Muscle layer of duodenum (tissue), 2 donors: Measurements from ENCODE around the gene VAT1L.

Experiments
- H3K27ac ChIP-seq: one replicate; pipeline ENCODE4 v1.7.0; 2013; ENCODE audit warnings: mild to moderate bottlenecking, low read length
- H3K27me3 ChIP-seq: one replicate; pipeline ENCODE4 v1.7.0; 2013; ENCODE audit warnings: low read depth, mild to moderate bottlenecking, control low read depth, low read length
- H3K36me3 ChIP-seq, 2 donors: one replicate each; pipeline ENCODE4 v1.7.0; 2013; ENCODE audit warnings: low read length in 2 of 2, control low read depth in 1 of 2, mild to moderate bottlenecking in 1 of 2; ENCODE audit not compliant: insufficient read depth in 2 of 2, control insufficient read depth in 1 of 2
- H3K4me1 ChIP-seq, 2 donors: one replicate each; pipeline ENCODE4 v1.7.0; 2013; ENCODE audit warnings: low read length in 2 of 2, mild to moderate bottlenecking in 2 of 2, control low read depth in 1 of 2, moderate library complexity in 1 of 2; ENCODE audit not compliant: insufficient read depth in 2 of 2, control insufficient read depth in 1 of 2
- H3K4me3 ChIP-seq, 2 donors: one replicate each; pipeline ENCODE4 v1.7.0; 2013; ENCODE audit warnings: low read length in 2 of 2, low read depth in 1 of 2, mild to moderate bottlenecking in 1 of 2
- H3K9me3 ChIP-seq, 2 donors: one replicate each; pipeline ENCODE4 v1.7.0; 2013; ENCODE audit warnings: low read length in 2 of 2, control low read depth in 1 of 2, mild to moderate bottlenecking in 1 of 2; ENCODE audit not compliant: control insufficient read depth in 1 of 2
- donor health status: healthy.

VAT1L gene

GRCh38 chr16:77838597-77839255 is 50.4 kb downstream of the VAT1L start:
- H3K4me3 ChIP-seq, result no peak overlapping the region
- H3K36me3 ChIP-seq, result no peaks in the 10 kb centered on the region
- no peaks in the 10 kb centered on the region for H3K27me3 ChIP-seq
- no peaks in the 10 kb centered on the region for H3K9me3 ChIP-seq
- H3K27ac ChIP-seq, result no peak overlapping the region
- H3K4me1 ChIP-seq, result no peaks in the 10 kb centered on the region

GRCh38 chr16:77840093-77840492 is 51.7 kb downstream of the VAT1L start:
- no peaks in the 10 kb centered on the region for H3K9me3 ChIP-seq
- no peak overlapping the region for H3K27ac ChIP-seq
- H3K4me1 ChIP-seq, result no peaks in the 10 kb centered on the region
- H3K36me3 ChIP-seq, result no peaks in the 10 kb centered on the region
- H3K27me3 ChIP-seq, result no peaks in the 10 kb centered on the region
- H3K4me3 ChIP-seq, result no peak overlapping the region

GRCh38 chr16:77840673-77841501 is 52.5 kb downstream of the VAT1L start:
- H3K4me3 ChIP-seq, result no peak overlapping the region
- no peak overlapping the region for H3K27ac ChIP-seq
- H3K36me3 ChIP-seq, result no peaks in the 10 kb centered on the region
- no peaks in the 10 kb centered on the region for H3K4me1 ChIP-seq
- H3K9me3 ChIP-seq, result no peaks in the 10 kb centered on the region
- no peaks in the 10 kb centered on the region for H3K27me3 ChIP-seq

- no peak overlapping the region for H3K27ac ChIP-seq
- no peak overlapping the region for H3K4me3 ChIP-seq
- H3K36me3 ChIP-seq, result no peaks in the 10 kb centered on the region
- no peaks in the 10 kb centered on the region for H3K27me3 ChIP-seq
- no peaks in the 10 kb centered on the region for H3K4me1 ChIP-seq
- no peaks in the 10 kb centered on the region for H3K9me3 ChIP-seq
These were observed 53.1 kb downstream of the VAT1L start for GRCh38 chr16:77841502-77841763.

- no peaks in the 10 kb centered on the region for H3K36me3 ChIP-seq
- no peaks in the 10 kb centered on the region for H3K27me3 ChIP-seq
- H3K4me1 ChIP-seq, result no peaks in the 10 kb centered on the region
- H3K27ac ChIP-seq, result no peak overlapping the region
- no peak overlapping the region for H3K4me3 ChIP-seq
- no peaks in the 10 kb centered on the region for H3K9me3 ChIP-seq
These were observed 54.1 kb downstream of the VAT1L start for GRCh38 chr16:77842468-77842867.

- Histone ChIP-seq H3K27me3 (no peaks in the 10 kb centered on the region), H3K36me3 (no peaks in the 10 kb centered on the region), H3K9me3 (no peaks in the 10 kb centered on the region), H3K4me1 (no peaks in the 10 kb centered on the region), H3K27ac (no peak overlapping the region), H3K4me3 (no peak overlapping the region)
These were observed 55.0 kb downstream of the VAT1L start for GRCh38 chr16:77843405-77843804.

GRCh38 chr16:77844801-77845200 is 56.4 kb downstream of the VAT1L start:
- Histone ChIP-seq H3K27ac (no peak overlapping the region), H3K4me3 (no peak overlapping the region), H3K36me3 (no peaks in the 10 kb centered on the region), H3K9me3 (no peaks in the 10 kb centered on the region), H3K27me3 (no peaks in the 10 kb centered on the region), H3K4me1 (no peaks in the 10 kb centered on the region)

- H3K36me3 ChIP-seq, result no peaks in the 10 kb centered on the region
- H3K4me1 ChIP-seq, result no peaks in the 10 kb centered on the region
- H3K9me3 ChIP-seq, result no peaks in the 10 kb centered on the region
- H3K27ac ChIP-seq, result no peak overlapping the region
- no peak overlapping the region for H3K4me3 ChIP-seq
- H3K27me3 ChIP-seq, result no peaks in the 10 kb centered on the region
These were observed 61.4 kb downstream of the VAT1L start for GRCh38 chr16:77849646-77850258.

GRCh38 chr16:77850636-77851333 is 62.4 kb downstream of the VAT1L start:
- Histone ChIP-seq H3K27ac (no peak overlapping the region), H3K4me3 (no peak overlapping the region), H3K36me3 (no peaks in the 10 kb centered on the region), H3K9me3 (no peaks in the 10 kb centered on the region), H3K4me1 (no peaks in the 10 kb centered on the region), H3K27me3 (no peaks in the 10 kb centered on the region)

GRCh38 chr16:77853161-77853560 is 64.8 kb downstream of the VAT1L start:
- Histone ChIP-seq H3K36me3 (no peaks in the 10 kb centered on the region), H3K27me3 (no peaks in the 10 kb centered on the region)

GRCh38 chr16:77856438-77857160 is 68.2 kb downstream of the VAT1L start:
- Histone ChIP-seq H3K4me1 (no peaks in the 10 kb centered on the region), H3K27ac (no peak overlapping the region), H3K36me3 (no peaks in the 10 kb centered on the region), H3K9me3 (no peaks in the 10 kb centered on the region), H3K4me3 (no peak overlapping the region), H3K27me3 (no peaks in the 10 kb centered on the region)

More at GRCh38 chr16:77853161-77853560, 64.8 kb downstream of the VAT1L start:
- Histone ChIP-seq H3K4me1 (no peaks in the 10 kb centered on the region), H3K9me3 (no peaks in the 10 kb centered on the region), H3K27ac (no peak overlapping the region), H3K4me3 (no peak overlapping the region)
